Activated naive CD8-positive, alpha-beta T cell (primary cell): ENCODE results near the gene CXXC5.

Source experiments
- H3K27ac Mint-ChIP-seq: one replicate; pipeline ENCODE4 v1.8.0; 2021; ENCODE audit warnings: mixed read lengths
- H3K27me3 Mint-ChIP-seq: one replicate; pipeline ENCODE4 v1.8.0; 2021; ENCODE audit warnings: mixed read lengths
- H3K36me3 Mint-ChIP-seq: one replicate; pipeline ENCODE4 v1.8.0; 2021; ENCODE audit warnings: mixed read lengths
- H3K4me1 Mint-ChIP-seq: one replicate; pipeline ENCODE4 v1.8.0; 2021; ENCODE audit warnings: low read depth, mixed read lengths
- H3K4me3 Mint-ChIP-seq: one replicate; pipeline ENCODE4 v1.8.0; 2021; ENCODE audit warnings: mild to moderate bottlenecking, mixed read lengths
- H3K9me3 Mint-ChIP-seq: one replicate; pipeline ENCODE4 v1.8.0; 2021; ENCODE audit warnings: low read depth, mixed read lengths

The CXXC5 gene

DNA sequence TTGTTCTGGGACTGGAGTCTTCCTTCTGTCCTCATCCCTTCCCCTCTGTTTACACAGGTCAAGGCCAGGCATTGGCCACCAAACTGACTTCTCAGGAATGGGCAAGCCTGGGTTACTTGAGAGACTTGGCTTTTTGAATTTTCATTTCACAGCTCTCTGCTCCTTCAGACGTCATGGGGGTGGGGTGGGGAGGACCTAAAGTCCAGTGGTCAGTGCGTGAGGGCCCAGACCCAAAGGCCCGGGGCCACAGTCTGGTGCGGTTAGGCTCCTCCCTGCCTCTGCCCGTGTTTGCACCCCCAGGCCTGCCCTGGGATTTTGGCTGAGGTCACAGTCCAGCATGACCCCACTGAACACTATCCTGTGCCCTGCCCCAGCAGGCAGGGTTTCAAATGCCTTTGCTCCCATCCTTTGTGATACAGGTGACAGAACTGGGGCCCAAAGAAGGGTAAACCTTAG, 4.1 kb upstream of the CXXC5 start:
- H3K4me1 Mint-ChIP-seq, result peaks cover 18% of the 10 kb centered on the region
- H3K9me3 Mint-ChIP-seq, result no peaks in the 10 kb centered on the region
- no peak overlapping the region for H3K4me3 Mint-ChIP-seq
- peaks cover 4% of the 10 kb centered on the region for H3K27me3 Mint-ChIP-seq
- H3K36me3 Mint-ChIP-seq, result no peaks in the 10 kb centered on the region
- no peak overlapping the region for H3K27ac Mint-ChIP-seq

DNA sequence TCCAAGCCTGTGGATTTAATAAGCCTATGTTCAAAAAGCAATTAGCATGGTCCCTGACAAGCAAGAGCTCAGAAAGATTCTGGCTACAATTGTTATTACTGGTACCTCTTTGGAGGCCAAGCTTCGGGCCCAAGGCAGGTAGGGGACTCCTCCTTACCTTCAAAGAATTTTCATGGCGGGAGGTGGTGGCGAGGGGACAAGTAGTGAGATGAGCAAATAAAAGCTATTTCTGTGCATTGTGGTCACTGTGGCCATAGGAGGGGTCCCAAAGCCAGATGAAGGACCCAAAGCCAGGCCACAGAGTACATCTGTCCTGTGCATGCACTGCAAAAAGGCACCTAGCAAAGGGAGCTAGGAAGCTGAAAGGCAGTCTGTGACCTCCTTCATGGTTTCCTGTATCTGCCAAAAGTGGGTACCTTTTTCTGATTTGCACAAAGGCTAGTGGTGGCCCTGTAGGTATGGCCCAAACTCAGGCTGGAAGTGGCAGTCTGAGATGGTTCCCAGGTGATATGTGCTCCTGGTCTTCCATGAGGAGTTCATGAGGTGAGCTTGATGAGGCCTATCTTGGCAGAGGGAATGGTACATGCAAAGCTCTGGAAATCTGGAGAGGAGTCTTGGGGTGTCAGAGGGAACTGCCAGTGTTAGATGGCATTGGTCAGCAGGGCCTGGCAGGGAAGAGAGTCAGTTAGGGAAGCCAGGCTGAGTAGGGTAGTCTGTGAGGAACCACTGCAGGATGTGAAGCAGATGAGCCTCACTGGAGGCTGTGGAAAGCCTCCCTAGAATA, 3.3 kb upstream of the CXXC5 start:
- no peaks in the 10 kb centered on the region for H3K36me3 Mint-ChIP-seq
- peaks cover 6% of the 10 kb centered on the region for H3K27me3 Mint-ChIP-seq
- no peak overlapping the region for H3K4me3 Mint-ChIP-seq
- no peaks in the 10 kb centered on the region for H3K9me3 Mint-ChIP-seq
- H3K4me1 Mint-ChIP-seq, result peaks cover 21% of the 10 kb centered on the region
- no peak overlapping the region for H3K27ac Mint-ChIP-seq

DNA sequence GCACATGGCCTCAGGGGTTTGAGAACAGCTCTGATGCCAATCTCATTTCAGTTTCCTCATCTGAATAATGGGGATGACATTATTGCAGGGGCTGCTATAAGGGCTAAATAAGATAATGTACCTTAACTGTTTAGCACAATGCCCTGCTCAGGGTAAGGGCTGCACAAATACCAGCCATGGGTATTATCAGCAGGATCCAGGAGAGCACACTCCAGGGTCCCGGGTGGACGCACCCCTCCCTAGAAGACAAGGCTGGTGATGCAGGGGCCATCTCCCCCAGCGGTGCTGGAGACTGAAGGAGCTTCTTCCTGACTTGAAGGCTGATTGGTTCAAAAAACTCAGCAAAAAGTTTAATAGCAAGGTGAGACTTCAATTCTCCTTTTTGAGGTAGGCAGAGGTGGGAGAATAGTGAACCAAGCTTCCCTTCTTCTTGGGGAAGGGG, 2.7 kb upstream of the CXXC5 start:
- H3K27ac Mint-ChIP-seq, result no peak overlapping the region
- H3K4me3 Mint-ChIP-seq, result no peak overlapping the region
- no peaks in the 10 kb centered on the region for H3K9me3 Mint-ChIP-seq
- peaks cover 24% of the 10 kb centered on the region for H3K4me1 Mint-ChIP-seq
- peaks cover 6% of the 10 kb centered on the region for H3K27me3 Mint-ChIP-seq
- H3K36me3 Mint-ChIP-seq, result no peaks in the 10 kb centered on the region

DNA sequence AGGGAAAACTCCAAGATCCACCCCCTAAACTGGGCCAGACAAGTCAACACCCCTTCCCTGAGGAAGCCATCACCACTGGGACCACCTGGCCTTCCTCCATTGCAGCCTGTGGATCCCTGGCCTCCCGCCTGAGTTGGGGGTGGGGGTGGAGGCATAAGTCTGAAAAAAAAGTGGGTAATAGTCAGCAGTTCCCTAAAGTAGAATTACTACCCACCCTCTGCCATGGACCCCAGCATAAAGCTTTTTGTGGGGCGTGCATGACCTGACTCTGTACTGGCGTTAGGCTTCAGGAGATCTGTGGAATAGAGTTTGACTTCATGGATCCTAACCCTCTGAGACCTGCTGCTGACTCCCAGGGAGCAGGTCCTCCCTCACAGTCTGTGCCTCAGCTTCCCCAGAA, 2.0 kb upstream of the CXXC5 start:
- H3K4me1 Mint-ChIP-seq, result peaks cover 29% of the 10 kb centered on the region
- no peaks in the 10 kb centered on the region for H3K36me3 Mint-ChIP-seq
- peak overlapping the region; percentile 27 for H3K4me3 Mint-ChIP-seq
- peaks cover 6% of the 10 kb centered on the region for H3K27me3 Mint-ChIP-seq
- H3K9me3 Mint-ChIP-seq, result no peaks in the 10 kb centered on the region
- no peak overlapping the region for H3K27ac Mint-ChIP-seq

DNA sequence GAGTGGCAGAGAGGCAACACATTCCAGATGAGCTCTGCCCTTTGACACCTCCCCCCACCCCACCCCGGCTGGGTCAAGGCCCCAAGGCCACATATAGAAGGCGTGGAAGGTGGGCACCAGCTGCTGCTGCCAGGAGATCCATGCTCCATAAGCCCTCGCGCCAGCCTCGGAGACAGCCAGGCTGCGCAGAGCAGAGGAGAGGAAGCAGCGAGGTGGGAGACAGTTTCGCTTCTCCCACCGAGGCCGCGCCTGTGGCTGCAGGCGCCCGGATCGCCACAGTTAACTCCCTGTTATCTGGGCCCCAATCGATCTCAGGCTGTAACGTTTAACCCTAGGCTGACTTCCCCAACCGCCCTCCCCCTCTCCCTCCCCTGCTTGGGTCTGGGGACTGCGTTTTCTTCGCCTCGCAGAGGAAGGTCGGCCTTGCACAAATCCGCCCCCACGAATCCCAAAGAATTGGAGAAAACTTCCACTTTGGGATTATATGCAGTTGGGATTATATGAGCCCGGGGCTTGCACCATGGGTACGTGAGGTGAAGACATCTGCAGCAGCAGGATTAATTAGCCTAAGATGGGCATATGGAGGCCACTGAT, 1.1 kb upstream of the CXXC5 start:
- Mint-ChIP-seq H3K36me3 (no peaks in the 10 kb centered on the region), H3K27me3 (peaks cover 11% of the 10 kb centered on the region), H3K4me1 (peaks cover 35% of the 10 kb centered on the region), H3K27ac (no peak overlapping the region), H3K9me3 (no peaks in the 10 kb centered on the region), H3K4me3 (peak overlapping the region; percentile 66)

DNA sequence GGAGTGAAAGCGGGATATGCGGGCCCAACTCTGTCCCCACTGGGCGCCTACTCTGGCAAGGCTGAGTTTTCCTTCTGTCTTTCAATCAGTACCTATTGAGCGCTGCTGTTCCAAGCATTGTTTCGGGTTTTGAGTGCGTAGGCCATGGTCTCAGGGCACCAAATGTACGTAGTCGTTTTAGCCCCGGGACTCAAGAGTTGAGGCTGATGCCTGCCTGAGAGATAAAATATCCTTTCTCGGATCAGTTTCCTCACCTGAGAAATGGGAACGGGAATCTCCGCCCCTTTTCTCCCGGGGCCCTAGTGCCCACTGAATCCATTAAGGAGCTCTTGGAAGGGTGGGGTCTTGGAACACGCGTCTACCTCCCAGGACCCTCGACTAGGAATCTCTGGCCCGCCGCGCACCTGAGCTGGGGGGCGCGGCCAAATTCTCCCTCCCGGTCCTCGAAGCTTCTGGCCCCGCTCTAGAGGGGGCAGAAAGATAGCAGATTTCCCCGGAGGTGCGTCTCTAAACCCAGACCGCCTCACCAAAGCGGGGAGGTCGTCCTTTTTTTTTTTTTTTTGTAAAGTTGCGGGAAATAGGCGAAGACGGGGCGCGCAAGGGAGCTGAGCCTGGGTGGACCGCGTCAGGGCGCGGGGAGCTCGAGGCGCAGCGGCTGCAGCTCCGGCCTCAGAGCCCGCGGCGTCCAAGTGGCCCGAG, 494 bp upstream of the CXXC5 start:
- peaks cover 14% of the 10 kb centered on the region for H3K27me3 Mint-ChIP-seq
- peak overlapping the region; percentile 66 for H3K4me3 Mint-ChIP-seq
- H3K9me3 Mint-ChIP-seq, result no peaks in the 10 kb centered on the region
- peaks cover 42% of the 10 kb centered on the region for H3K4me1 Mint-ChIP-seq
- no peaks in the 10 kb centered on the region for H3K36me3 Mint-ChIP-seq
- H3K27ac Mint-ChIP-seq, result no peak overlapping the region

DNA sequence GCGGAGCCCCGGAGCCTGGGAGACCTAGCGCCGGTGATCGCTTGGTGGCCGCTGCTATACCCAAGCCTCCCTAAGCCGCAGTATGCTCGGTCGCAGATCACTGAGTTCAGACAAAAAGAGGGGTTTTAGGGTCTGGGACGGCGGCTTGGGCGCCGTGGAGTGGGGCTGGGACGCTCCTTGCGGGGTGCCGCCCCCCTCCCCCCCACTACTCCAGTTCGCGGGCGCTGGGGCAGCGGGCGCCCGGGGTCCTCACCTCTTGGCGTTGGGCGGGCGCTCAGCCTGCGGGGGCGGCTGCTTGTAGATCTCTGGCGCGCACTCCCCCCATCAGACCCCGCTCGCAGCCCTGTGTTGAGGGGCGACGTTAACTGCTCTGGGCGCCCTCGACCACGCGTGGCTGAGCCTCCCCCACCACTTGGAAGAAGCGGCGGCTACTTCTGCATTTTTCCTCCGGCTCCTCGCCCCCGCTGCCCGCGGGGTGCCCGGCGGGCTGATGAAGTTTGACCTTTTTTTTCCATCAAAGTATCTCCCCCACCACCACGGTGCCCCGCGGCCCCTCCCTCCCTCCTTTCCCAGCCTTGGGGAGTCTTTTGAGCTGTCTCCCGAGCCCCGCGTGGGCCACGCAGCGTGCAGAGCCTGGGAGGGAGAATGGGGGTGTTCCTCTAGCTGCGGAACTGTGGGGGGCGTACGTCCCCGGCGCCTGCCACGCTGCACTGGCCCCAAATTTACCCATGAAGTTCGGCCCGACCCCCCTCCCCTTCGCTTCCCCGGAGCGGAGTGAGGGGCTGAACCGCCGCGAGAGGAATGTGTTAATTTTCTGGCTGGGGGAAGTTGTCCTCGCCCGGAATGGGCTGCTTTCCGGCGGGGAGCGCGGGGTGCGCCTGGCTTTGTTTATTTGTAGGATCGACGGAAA, 1.2 kb downstream of the CXXC5 start:
- Mint-ChIP-seq H3K36me3 (no peaks in the 10 kb centered on the region), H3K4me3 (peak overlapping the region; percentile 88), H3K9me3 (no peaks in the 10 kb centered on the region), H3K27me3 (peaks cover 19% of the 10 kb centered on the region), H3K27ac (no peak overlapping the region), H3K4me1 (peaks cover 49% of the 10 kb centered on the region)

DNA sequence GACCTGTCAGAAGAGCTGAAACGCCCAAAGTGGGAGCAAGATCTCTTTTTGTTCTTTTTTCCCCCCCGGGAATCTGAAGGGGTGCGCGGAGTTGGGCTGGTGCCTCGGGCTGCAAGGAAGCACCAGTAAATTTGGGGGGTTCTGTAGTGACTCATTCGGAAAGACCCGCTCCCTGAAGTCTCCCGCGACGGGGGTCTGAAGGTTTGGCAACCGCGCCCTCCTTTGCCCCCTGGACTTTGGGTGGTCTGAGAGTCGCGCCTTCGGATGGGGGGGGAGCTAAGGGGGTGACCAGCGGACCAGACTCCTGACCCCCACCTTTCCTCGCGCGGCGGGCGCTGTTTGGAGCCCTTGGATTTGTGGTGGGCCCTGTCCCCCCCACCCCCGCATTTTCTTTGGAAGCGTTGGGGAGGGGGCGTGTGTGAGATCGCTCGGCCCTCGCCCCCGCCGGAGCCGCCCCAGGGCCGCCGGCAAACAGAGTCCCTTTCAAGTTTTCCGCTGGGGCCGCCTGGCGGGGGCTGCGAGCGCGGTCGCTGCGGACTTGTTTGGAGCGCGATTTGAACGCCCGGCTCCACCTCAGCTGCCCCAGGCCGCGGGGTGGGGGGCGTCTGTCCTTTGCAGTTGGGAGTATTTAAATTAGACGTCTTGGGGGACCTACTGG, 2.0 kb downstream of the CXXC5 start:
- Mint-ChIP-seq H3K36me3 (no peaks in the 10 kb centered on the region), H3K4me3 (peak overlapping the region; percentile 88), H3K9me3 (no peaks in the 10 kb centered on the region), H3K27ac (no peak overlapping the region), H3K4me1 (peaks cover 45% of the 10 kb centered on the region), H3K27me3 (peaks cover 19% of the 10 kb centered on the region)

DNA sequence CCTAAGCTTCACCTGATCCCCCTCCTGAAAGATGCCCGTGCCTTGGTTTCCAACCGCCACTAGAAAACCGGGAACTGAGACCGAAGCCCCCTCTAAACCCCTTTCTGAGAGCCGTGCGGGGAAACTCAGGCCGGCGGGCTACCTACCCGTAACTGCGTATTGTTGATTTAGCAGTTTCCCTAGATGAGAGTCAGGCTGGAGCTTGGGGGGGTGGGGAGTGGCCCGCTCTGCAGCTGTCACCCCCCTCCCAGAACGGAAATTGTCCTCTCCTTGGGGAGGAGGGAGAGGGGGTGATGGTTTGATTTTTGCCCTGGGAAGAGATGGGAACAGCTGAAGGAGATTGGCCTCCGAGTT, 2.5 kb downstream of the CXXC5 start:
- peak overlapping the region; percentile 58 for H3K4me3 Mint-ChIP-seq
- H3K27me3 Mint-ChIP-seq, result peaks cover 19% of the 10 kb centered on the region
- no peaks in the 10 kb centered on the region for H3K36me3 Mint-ChIP-seq
- H3K9me3 Mint-ChIP-seq, result no peaks in the 10 kb centered on the region
- H3K27ac Mint-ChIP-seq, result no peak overlapping the region
- peaks cover 44% of the 10 kb centered on the region for H3K4me1 Mint-ChIP-seq

DNA sequence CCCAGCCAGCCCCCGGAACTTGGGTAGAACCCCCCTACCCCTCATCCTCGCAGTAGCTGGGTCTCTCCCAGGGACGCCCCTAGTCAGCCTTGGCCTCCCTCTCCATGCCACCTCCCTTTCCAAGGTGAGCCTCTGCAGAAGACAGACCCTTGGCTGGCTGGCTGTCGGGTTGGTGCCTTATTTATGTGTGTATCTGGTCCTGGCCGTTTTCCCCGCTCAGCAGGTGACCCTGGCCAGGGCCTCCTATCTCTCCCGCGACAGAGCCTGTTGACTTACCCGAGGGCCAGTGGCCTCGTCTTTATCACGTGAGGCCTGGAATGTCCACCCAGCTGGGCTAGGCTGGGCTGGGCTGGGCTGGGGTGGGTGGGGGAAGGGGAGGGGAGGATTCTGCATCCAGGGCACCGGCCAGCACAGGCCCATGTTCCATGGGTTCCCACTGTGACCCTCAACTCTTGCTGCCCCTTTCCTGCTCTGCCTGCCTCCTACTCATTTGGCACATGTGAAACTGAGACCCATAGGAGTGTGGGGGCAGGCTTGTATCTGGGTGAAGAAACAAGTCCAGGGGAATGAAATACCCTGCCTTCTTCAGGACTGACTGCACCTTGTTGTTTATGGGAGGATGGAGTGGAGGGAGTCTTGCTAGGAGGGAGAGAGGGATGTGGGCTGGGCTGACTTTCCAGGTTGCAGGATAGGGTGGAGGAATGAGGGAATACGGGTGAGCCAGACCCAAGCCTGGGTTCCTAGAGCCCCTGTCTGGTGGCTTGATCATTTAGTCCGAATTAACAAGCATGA, 3.1 kb downstream of the CXXC5 start:
- H3K27ac Mint-ChIP-seq, result no peak overlapping the region
- peaks cover 44% of the 10 kb centered on the region for H3K4me1 Mint-ChIP-seq
- H3K9me3 Mint-ChIP-seq, result no peaks in the 10 kb centered on the region
- no peaks in the 10 kb centered on the region for H3K36me3 Mint-ChIP-seq
- peak overlapping the region; percentile 25 for H3K4me3 Mint-ChIP-seq
- H3K27me3 Mint-ChIP-seq, result peaks cover 19% of the 10 kb centered on the region

DNA sequence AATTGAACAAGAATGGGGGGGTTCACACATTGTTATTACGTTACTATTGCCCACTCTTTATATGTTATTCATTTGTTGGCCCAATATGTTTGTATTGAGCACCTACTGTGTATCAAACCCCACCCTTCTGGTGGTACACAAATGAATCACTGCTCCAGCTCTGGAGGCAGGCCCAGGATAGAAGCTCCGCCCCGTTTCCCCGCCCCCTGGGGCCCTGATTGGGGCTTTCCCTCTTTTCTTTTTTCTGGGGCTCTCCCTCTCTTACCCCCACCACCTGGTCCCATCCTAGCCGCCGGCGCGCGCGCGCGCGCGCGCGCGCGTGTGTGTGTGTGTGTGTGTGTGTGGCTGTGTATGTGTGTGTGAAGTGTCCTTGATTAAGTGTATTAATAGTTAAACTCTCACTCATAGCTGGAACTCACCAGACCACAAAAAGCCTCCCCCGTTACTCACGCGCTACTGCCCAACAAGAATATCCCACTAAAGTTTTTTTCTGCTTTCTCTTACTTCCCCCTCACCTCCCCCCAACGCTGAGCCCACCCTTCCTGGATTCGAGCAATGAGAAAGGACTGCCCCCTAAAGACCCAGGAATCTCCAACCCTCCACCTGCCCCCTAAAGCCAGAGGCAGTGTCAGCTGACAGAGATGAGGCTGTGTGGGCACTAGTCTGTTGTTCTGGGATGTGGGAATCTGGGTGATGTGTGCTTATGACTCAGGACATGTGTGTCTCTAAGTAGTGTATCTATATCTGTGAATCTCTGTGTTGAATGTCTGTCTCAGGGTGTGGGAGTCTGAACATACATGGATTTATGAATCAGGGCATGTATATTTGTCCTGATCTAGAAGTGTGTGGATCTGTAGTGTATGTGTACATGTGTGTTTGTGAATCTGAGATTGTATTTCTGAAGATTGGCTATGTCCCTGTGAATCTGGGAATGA, 4.0 kb downstream of the CXXC5 start:
- Mint-ChIP-seq H3K27ac (peak overlapping the region; percentile 5), H3K4me1 (peaks cover 40% of the 10 kb centered on the region), H3K27me3 (peaks cover 16% of the 10 kb centered on the region), H3K4me3 (peak overlapping the region; percentile 25), H3K9me3 (no peaks in the 10 kb centered on the region), H3K36me3 (no peaks in the 10 kb centered on the region)

DNA sequence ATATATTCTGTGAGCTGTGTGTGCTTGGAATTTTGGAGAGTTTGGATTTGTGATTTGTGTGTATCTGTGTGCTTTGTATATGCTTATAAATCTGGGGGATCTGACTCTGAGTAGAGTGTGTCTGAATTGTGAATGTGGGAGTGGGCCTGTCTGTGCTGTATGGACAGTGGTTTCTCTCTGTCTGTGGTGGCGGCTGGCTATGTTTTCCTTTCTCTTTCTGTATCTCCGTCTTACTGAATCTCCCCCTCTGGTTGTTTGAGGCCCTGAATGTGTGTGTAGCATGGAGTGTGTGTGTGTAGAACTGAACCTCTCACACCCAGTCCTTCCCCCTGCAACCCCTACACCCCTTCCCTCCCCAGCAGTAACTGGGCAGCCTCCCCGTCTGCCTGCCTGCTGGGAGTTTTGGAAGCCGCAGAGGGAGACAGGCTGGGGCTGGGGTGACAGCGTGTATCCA, 4.7 kb downstream of the CXXC5 start:
- Mint-ChIP-seq H3K36me3 (no peaks in the 10 kb centered on the region), H3K27ac (peak overlapping the region; percentile 5), H3K9me3 (no peaks in the 10 kb centered on the region), H3K27me3 (peaks cover 14% of the 10 kb centered on the region), H3K4me1 (peaks cover 40% of the 10 kb centered on the region), H3K4me3 (peak overlapping the region; percentile 2)

DNA sequence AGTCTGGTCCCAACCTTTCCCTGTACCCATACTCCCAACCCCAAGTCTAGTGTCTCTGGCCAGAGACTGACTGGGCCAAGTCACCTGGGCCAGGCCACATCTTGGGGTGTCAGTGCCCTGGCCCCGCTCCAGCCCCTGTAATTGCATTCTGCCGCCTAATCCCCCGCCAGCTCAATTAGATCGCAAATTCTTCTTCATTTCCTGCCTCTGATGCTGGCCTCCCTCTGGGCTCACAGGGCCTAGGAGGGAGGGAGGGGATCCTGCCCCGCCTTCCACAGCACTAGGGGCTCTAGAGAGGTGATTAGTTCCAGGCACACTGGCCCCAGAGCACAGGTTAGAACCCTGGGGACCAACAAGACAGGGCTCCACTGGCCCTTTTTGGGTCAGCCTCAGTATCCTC, 5.5 kb downstream of the CXXC5 start:
- no peaks in the 10 kb centered on the region for H3K36me3 Mint-ChIP-seq
- H3K27me3 Mint-ChIP-seq, result peaks cover 14% of the 10 kb centered on the region
- no peaks in the 10 kb centered on the region for H3K9me3 Mint-ChIP-seq
- H3K4me1 Mint-ChIP-seq, result peaks cover 45% of the 10 kb centered on the region
- H3K4me3 Mint-ChIP-seq, result no peak overlapping the region
- no peak overlapping the region for H3K27ac Mint-ChIP-seq
